ENCODE results near the gene CERS4.
"Not testable (repeated sequence)": the region's sequence is repeated elsewhere in the genome, so short reads cannot be mapped to it uniquely, and the experiment has no call there.

The CERS4 gene, protein sequence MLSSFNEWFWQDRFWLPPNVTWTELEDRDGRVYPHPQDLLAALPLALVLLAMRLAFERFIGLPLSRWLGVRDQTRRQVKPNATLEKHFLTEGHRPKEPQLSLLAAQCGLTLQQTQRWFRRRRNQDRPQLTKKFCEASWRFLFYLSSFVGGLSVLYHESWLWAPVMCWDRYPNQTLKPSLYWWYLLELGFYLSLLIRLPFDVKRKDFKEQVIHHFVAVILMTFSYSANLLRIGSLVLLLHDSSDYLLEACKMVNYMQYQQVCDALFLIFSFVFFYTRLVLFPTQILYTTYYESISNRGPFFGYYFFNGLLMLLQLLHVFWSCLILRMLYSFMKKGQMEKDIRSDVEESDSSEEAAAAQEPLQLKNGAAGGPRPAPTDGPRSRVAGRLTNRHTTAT

GRCh38 chr19:8208922-8209461 lies at the start of gene CERS4:
TSS of gene CERS4 (plus strand) at chr19:8209370. CDS start at chr19:8251077, 41,707 bp downstream.
- DNase-seq = peak; percentile 79

GRCh38 chr19:8161135-8161646 lies 48.0 kb upstream of the CERS4 start:
- no peak for DNase-seq

GRCh38 chr19:8163759-8164158 lies 45.4 kb upstream of the CERS4 start:
- no peak for DNase-seq

DNA sequence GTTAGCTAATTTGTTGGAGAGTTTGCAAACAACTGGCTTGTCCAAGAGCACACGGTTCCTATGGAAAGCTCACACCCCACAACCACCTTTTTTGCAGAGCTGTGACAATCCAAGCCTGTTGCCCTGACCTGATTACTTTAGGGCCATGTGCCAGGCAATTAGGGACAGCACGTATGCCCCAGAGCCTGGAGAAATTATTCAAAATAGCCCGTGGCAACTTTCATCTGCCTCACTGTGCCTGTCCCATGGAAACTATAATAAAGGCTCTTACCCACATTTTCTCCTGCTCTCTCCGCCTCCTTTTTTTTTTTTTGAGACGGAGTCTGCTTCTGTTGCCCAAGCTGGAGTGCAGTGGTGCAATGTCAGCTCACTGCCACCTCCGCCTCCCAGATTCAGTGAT lies 41.2 kb upstream of the CERS4 start:
- DNase-seq = no peak

DNA sequence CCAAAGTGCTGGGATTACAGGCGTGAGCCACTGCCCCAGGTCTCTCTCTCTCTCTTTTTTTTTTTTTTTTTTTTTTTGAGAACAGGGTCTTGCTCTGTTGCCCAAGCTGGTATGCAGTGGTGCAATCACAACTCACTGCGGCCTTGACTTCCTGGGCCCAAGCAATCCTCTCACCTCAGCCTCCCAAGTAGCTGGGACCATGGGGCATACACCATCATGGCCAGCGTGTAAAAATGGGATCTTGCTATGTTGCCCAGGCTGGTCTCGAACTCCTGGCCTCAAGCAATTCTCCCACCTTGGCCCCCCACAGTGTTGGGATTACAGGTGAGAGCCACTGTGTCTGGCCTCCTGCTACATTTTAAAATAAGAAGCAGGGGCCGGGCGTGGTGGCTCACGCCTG lies 40.6 kb upstream of the CERS4 start:
- no peak for DNase-seq

- DNase-seq = no peak
Observed at GRCh38 chr19:8174706-8175105, 34.5 kb upstream of the CERS4 start.

- no peak for DNase-seq
Observed at GRCh38 chr19:8180018-8180417, 29.2 kb upstream of the CERS4 start.

GRCh38 chr19:8184274-8184673 lies 24.9 kb upstream of the CERS4 start:
- no peak for DNase-seq

DNA sequence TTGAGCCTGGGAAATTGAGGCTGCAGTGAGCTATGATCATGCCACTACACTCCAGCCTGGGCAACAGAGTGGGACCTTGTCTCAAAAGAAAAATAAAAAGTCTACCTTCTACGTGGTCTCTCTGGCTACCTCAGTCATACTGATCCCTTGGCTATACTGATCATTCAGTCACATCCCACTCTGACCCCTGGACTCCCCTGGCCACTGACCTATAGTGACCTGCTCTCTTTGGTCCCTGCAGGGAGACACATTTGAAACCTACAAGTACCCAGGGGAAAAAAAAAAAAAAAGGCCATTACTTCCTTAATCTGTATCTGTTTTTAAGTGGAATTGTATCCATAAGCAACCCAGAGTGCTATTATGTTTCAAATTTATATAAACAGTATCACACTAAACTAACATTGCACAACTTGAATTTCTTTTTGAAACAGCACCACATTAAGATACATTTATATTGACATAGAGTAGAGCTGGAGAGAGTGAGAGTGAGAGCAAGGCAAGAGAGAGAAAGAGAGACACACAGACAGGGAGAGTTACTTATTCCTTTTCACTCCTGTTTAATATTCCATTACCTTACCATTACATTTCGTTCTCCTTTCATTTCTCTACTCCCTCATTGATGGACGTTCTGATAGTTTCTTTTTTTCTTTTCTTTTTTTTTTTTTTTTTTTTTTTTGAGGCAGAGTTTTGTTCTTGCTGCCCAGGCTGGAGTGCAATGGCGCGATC lies 23.7 kb upstream of the CERS4 start:
- no peak for DNase-seq

- no peak for DNase-seq
Observed at GRCh38 chr19:8192221-8192820, 16.8 kb upstream of the CERS4 start.

GRCh38 chr19:8194528-8195267 lies 14.5 kb upstream of the CERS4 start:
- peak; percentile 55 for DNase-seq

DNA sequence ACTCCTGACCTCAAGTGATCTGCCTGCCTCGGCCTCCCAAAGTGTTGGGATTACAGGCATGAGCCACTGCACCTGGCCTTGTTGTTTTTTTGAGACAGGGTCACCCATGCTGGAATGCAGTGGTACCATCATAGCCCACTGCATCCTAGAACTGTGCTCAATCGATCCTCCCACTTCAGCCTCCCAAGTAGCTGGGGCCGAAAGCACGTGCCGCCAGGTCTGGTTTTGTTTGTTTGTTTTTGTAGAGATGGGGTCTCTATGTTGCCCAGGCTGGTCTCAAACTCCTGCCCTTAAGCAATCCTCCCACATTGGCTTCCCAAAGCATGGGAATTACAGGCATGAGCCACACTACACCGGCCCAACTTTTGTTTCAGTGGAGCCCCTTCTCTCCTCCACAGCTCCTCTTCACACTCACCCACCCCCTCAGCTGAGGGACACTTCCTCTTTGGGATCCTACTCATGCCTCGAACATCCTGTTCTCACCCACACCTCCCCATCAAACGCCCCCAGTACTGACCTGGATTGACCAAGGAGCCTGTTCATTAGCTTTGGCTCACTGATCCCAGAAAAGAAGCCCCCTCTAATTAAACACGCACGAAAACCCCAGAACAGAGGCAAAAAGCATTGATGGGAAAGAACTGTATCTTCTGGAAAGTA lies 12.8 kb upstream of the CERS4 start:
- DNase-seq = no peak

GRCh38 chr19:8203288-8204120 lies 5.7 kb upstream of the CERS4 start:
- not testable (repeated sequence) for DNase-seq

GRCh38 chr19:8204961-8205360 lies 4.2 kb upstream of the CERS4 start:
- DNase-seq = no peak

DNA sequence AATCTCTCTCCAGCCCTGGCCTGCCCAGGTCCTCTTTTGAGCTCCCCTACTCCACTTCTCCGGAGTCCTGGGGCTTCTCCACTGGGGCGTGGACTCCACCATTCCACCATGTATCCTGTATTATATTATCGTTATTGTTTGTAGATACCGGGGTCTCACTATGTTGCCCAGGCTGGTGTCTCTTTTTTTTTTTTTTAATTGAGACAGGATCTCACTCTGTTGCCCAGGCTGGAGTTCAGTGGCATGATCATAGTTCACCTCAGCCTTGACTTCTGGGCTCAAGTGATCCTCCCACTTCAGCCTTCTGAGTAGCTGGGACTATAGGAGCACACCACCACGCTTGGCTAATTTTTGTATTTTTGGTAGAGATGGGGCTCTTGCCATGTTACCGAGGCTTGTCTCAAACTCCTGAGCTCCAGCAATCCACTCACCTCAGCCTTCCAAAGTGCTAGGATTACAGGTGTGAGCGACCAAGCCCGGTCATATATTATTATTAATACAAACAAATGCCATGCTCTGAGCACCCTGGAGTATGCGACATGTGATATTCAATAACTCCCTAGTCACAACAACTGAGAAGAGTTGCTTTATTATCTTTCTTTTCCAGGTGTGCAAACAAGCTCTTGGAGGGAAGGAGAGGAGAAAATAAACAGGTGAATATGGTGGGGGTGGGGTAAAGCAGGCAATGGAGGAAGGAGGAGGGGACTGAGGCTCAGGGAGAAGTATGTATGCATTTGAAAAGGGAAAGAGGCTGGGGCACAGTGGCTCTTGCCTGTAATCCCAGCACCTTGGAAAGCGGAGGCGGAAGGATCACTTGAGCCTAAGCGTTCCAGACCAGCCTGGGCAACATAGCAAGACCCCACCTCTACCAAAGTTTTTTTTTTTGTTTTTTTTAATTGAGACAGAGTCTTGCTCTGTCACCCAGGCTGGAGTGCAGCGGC lies 2.8 kb upstream of the CERS4 start:
- no peak for DNase-seq

- not testable (repeated sequence) for DNase-seq
Observed at GRCh38 chr19:8207326-8207725, 1.8 kb upstream of the CERS4 start.

DNA sequence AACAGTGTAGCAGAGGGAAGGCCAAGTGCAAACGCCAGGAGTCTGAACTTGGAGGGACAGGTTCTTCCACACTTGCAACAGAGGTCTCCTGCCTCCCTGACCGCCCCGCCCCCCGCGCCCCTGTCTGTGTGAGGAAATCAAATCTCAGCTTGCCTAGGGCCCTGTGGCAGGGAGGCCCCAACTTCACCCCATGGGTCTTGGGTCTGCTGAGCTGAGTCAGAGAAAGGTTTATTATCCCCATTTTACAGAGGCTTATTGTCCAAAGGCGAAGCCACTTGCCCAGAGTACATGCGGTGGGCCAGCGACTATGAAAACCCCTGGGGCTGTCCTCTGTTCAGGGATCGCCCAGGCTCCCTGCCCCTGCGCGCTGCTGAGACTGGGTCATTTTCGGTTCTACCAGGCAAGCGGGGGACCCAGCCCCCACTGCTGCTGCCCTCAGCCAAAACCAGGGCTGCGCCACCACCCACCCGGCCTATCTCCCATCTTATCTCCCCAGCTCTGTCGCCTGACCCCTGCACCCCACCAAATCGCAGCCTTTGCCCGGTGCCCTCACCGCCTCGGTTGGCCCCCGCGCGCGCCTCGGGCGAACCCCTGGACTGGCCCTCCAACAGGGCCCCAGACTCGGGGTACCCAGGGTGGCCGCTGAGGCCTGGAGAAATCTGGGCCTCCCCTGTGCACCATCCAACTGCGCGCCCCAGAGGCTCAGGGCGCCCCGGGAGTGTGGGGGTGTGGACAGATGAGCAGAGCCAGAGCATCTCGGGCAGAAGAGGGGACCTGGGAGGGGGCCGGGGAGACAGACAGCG lies 850 bp upstream of the CERS4 start:
- no peak for DNase-seq

GRCh38 chr19:8209462-8210378 lies 550 bp downstream of the CERS4 start:
- DNase-seq = peak; percentile 85
